GM21381 (cell line): ENCODE data around the gene MXRA8.
"Not testable (repeated sequence)": the region's sequence is repeated elsewhere in the genome, so short reads cannot be mapped to it uniquely, and the experiment has no call there.

Experiments
- ATAC-seq: cut with Tn5 transposase; IDR thresholded peaks from one replicate; pipeline ENCODE4 v1.9.1; 2021; ENCODE audit warnings: mild to moderate bottlenecking, moderate library complexity; ENCODE audit not compliant: unreplicated experiment

MXRA8 gene

DNA sequence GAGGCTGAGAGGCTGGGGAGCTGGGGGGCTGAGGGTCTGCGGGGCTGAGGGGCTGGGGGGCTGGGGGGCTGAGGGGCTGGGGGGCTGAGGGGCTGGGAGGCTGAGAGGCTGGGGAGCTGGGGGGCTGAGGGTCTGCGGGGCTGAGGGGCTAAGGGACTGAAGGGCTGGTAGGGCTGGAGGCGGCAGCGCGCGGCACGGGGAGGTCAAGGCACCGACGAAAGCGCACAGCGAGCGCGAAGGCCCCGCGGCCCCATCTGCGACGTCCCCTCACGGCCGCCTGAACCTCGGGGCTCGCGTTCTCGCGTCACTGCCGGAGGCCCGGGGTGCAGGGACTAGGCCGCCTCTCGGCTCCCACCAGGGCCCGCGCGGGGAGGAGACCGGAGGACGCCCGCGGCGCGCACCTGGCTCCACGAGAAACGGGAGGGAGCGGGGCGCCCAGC lies 34.3 kb downstream of the MXRA8 start:
- ATAC-seq, result no peak

GRCh38 chr1:1322952-1323351 lies 35.4 kb downstream of the MXRA8 start:
- ATAC-seq, result no peak

DNA sequence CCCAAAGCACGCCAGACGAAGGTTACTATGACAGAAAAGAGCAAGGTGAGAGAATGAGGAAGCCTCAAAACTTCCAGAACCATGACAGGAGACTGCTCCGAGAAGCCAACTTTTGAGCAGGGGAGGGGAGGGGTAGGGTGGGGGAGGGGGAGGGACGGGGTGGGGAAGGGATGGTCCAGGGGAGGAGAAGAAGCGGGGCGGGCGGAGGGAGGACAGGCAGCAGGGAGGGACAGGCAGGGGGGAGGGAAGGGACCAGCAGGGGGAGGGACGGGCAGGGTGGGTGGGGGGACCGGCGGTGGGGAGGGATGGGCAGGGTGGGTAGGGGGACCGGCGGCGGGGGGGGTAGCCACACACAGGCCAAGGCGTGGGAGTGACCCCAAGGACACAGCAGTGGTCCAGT lies 35.9 kb downstream of the MXRA8 start:
- ATAC-seq, result no peak

GRCh38 chr1:1321477-1321876 lies 36.9 kb downstream of the MXRA8 start:
- ATAC-seq, result no peak

GRCh38 chr1:1320666-1321448 lies 37.5 kb downstream of the MXRA8 start:
- no peak for ATAC-seq

- no peak for ATAC-seq
These were observed 38.8 kb downstream of the MXRA8 start for GRCh38 chr1:1319646-1319941.

DNA sequence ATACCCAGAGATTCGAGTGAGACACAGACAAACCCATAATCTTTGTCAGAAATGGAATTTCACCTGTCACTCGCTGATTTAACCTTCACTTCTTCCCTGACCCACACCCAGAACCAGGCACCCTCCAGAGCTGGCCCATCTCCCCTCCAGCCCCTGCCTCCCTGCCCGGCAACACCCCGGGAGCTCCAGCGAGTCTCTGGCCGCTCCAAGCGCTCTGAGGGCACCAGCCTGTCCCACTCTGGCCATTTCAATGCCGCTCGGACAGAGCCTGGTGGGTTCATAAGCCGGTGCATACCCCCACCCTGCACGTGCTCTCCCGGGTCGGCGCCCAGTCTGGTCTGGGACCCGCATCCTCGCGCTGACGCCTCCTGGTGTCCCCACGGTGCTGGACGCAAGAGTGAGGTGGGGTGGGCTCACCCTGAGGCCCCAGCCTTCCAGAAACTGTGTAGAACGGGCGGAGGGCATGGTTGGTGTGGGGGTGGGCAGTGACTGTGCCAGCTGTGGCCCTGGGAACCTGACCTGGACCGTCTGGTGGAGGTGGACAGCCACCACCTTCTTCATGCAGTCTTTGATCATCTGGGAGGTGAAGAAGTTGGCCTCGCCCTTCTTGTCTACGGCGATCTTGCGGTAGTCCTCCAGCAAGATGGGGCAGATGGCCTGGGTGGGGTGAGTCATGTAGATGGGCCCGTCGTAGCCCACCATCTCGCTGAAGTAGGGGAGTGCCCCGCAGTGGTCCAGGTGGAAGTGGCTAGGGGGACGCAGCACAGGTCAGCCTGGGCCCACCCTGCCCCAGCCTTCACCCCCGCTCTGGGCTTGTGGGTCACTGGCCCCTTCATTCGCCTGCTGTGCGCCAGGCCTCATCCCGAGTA lies 39.3 kb downstream of the MXRA8 start:
- no peak for ATAC-seq

DNA sequence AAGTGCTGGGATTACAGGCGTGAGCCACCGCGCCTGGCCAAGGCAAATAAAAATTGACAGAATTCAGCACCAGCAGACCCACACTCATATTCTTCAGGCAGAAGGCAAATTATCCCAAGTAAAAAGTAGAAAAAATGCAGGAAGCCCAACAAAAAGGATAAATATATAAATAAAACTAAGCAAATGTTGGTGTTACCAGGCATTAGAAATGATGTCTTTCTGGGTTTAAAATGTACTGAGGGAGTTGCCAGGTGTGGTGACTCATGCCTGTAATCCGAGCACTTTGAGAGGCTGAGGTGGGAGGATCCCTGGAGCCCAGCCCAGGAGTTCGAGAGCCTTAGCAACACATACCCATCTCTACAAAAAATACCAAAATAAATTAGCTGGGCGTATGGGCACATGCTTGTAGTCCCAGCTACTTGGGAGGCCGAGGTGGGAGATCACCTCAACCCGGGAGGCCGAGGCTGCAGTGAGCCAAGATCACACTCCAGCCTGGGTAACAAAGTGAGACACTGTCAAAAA lies 40.2 kb downstream of the MXRA8 start:
- ATAC-seq, result no peak

DNA sequence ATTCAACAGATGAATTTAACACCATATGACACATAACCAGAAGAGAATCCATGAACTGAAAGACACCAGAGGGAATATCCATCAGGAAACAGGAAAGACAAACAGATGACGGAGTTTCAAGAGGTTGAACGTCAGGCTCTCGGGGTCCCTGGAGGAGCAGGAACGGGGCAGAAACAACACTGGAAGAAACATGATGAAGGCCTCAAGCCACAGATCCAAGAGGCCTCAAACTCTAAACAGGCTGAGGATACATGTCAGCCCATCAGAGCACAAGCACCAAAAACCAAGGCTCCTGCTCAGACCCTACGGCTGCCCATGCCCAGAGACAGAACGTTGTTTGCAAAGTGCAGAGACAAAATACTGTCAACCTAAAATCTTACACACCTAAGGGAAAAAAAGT lies 40.9 kb downstream of the MXRA8 start:
- no peak for ATAC-seq

DNA sequence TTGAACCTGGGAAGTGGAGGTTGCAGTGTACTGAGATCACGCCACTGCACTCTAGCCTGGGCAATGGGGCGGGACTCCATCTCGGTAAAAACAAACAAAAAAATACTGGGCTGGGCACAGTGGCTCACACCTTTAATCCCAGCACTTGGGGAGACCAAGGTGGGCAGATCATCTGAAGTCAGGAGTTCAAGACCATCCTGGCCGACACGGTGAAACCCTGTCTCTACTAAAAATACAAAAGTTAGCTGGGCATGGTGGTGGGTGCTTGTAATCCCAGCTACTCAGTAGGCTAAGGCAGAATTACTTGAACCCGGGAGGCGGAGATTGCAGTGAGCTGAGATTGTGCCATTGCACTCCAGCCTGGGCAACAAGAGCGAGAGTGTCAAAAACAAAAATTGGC lies 42.2 kb downstream of the MXRA8 start:
- ATAC-seq, result not testable (repeated sequence)

GRCh38 chr1:1315435-1315954 lies 42.9 kb downstream of the MXRA8 start:
- no peak for ATAC-seq

GRCh38 chr1:1314678-1315335 lies 43.5 kb downstream of the MXRA8 start:
- no peak for ATAC-seq

- no peak for ATAC-seq
These were observed 44.1 kb downstream of the MXRA8 start for GRCh38 chr1:1314237-1314586.

DNA sequence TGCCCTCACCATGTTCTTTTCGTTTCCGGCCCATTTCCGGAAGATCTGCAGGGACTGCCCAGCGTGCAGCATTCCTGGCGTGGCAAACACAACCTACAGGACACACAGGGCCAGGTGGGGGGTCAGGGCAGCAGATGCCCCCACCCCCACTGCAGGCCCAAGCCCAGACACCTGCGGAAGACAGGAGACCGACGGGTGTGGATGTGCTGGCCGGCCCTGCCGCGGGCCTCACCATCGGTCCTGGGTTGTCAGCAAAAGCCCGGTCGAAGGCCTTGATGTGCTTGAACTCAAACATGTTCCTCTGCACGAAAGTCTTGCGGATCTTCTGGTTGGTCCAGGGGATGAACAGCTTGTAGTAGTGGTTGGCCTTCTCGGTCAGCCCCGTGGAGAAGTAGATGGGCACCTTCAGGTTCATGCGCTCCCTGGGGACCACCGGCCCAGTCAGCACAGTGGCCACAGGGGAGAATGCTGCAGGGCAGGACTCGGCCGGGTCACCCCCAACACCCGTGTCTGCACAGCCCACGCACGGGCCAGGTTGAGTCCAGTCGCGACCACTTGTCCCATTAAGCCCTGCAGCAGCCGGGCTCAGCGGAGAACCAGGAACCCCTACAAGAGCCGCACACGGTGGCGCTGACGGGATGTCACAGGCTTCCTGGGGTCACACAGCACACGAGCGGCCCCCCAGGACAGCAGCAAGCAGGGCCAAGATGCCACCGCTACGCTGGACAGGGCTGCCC lies 44.7 kb downstream of the MXRA8 start:
- ATAC-seq, result no peak

- ATAC-seq, result no peak
These were observed 45.7 kb downstream of the MXRA8 start for GRCh38 chr1:1312450-1313314.

- ATAC-seq, result no peak
These were observed 46.9 kb downstream of the MXRA8 start for GRCh38 chr1:1311107-1312104.

- no peak for ATAC-seq
These were observed 47.8 kb downstream of the MXRA8 start for GRCh38 chr1:1310476-1311053.

DNA sequence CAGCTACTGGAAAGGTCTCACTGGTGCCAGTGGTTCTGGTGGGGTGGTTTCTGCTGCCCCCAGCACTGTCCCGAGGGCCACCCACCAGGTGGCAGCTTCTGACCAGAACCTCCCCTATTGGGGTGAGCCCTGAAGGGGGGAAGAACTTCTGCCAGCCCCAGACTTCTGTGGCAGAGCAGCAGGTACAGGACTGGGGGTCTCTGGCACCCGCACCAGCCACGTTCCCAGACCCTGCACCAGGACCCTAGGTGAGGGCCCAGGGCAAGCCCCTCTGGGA lies 48.3 kb downstream of the MXRA8 start:
- ATAC-seq, result no peak
